Smooth muscle cell (in vitro differentiated cells): ENCODE results near the gene NOTCH3. TPM values are rescaled to one million over a fixed set of nuclear protein-coding genes. Genes with fewer than 3 reads are reported as not detected.

ENCODE experiments used
- DNase-seq: peaks from one replicate; lab custom pipeline; 2025; ENCODE audit not compliant: unreplicated experiment; lab: John Stamatoyannopoulos, UW
- H2AFZ ChIP-seq: fragments of 200-600 bp; sonication (generic); 2 replicates; pipeline ENCODE4 v1.6.0; 2016; ENCODE audit warnings: antibody characterized with exemption, low read depth, mild to moderate bottlenecking
- H3F3A ChIP-seq: fragments of 200-600 bp; sonication (generic); 2 replicates; pipeline ENCODE4 v1.6.0; 2017; ENCODE audit warnings: antibody characterized with exemption, low read depth
- H3K27ac ChIP-seq: fragments of 200-600 bp; sonication (generic); 2 replicates; pipeline ENCODE4 v1.5.1; 2016; ENCODE audit warnings: low read depth, mild to moderate bottlenecking
- H3K27me3 ChIP-seq: fragments of 200-600 bp; sonication (generic); 2 replicates; pipeline ENCODE4 v1.6.1; 2016; ENCODE audit warnings: low read depth, mild to moderate bottlenecking
- H3K36me3 ChIP-seq: fragments of 200-600 bp; sonication (generic); 2 replicates; pipeline ENCODE4 v1.5.1; 2016; ENCODE audit warnings: low read depth
- H3K4me1 ChIP-seq: fragments of 200-600 bp; sonication (generic); 2 replicates; pipeline ENCODE4 v1.5.1; 2016; ENCODE audit warnings: low read depth
- H3K4me2 ChIP-seq: fragments of 200-600 bp; sonication (generic); 2 replicates; pipeline ENCODE4 v1.6.0; 2016; ENCODE audit warnings: mild to moderate bottlenecking
- H3K4me3 ChIP-seq: fragments of 200-600 bp; sonication (generic); 2 replicates; pipeline ENCODE4 v1.5.1; 2016; ENCODE audit warnings: mild to moderate bottlenecking
- H3K79me2 ChIP-seq: fragments of 200-600 bp; sonication (generic); 2 replicates; pipeline ENCODE4 v1.6.0; 2016; ENCODE audit warnings: low read depth, mild to moderate bottlenecking
- H3K9ac ChIP-seq: fragments of 200-600 bp; sonication (generic); 2 replicates; pipeline ENCODE4 v1.6.0; 2016; ENCODE audit warnings: low read depth
- H3K9me3 ChIP-seq: fragments of 200-600 bp; sonication (generic); replicated peaks from 2 replicates; pipeline ENCODE4 v1.5.1; 2016; ENCODE audit warnings: low read depth
- H4K20me1 ChIP-seq: fragments of 200-600 bp; sonication (generic); 2 replicates; pipeline ENCODE4 v1.6.0; 2016; ENCODE audit warnings: low read depth
- WGBS: methylation state at CpG from one replicate; pipeline ENCODE4 v1.1.7; 2016; ENCODE audit warnings: low lambda C conversion rate; 5-methylcytosine and 5-hydroxymethylcytosine counted together
- polyA plus RNA-seq: library from polyadenylated mRNA; unstranded; fragments of >200 nt; fragmentation: Nextera tagmentation; extraction: Ambion mirVana; gene quantifications from 2 replicates; pipeline ENCODE4 v1.2.1, GENCODE V29; 2016
- total RNA-seq: library from RNA; depleted of rRNA; stranded (reverse); fragments of >200 nt; gene quantifications from 2 replicates; pipeline ENCODE4 v1.2.3, GENCODE V29; 2014
- TF ChIP-seq, protein P1 (sequence below): fragments of 200-600 bp; sonication (generic); IDR thresholded peaks from 2 replicates; pipeline ENCODE4 v1.5.1; 2017; ENCODE audit warnings: borderline replicate concordance, mild to moderate bottlenecking, antibody characterized with exemption; ENCODE audit not compliant: insufficient read depth, poor library complexity, severe bottlenecking

The NOTCH3 gene
- total and polyA plus RNA-seq, 2 experiments from 2014 or later: 72.0 to 92.5 TPM

DNA sequence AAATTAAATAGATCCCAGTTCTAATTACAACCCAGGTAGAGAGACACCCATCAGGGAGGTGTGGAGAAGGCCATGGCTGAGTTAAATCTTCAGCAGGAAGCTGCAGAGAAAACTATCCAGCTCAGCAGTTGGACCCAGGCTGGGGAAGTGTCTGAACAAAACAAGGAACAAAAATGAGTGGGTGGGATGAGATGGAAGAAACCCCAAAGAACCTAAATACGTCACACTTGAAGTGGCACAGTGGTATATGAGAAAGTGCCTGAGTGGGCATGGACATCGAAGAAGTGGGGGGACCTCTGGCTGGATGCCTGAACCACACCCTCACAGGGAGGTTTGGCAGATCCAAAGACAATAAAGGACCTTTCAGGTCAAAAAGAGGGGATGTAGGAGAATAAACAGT lies 35.0 kb upstream of the NOTCH3 start:
- Histone ChIP-seq H3K4me1 (peaks cover 6% of the 10 kb centered on the region), H3K9ac (no peak overlapping the region), H4K20me1 (peaks cover 11% of the 10 kb centered on the region), H3F3A (peaks cover 29% of the 10 kb centered on the region), H3K36me3 (no peaks in the 10 kb centered on the region), H3K27me3 (peaks cover 11% of the 10 kb centered on the region), H3K4me2 (no peak overlapping the region), H3K27ac (no peak overlapping the region), H3K9me3 (no peaks in the 10 kb centered on the region), H3K79me2 (no peaks in the 10 kb centered on the region), H3K4me3 (no peak overlapping the region), H2AFZ (no peak overlapping the region)
- no peak for DNase-seq
- TF ChIP-seq, protein P1, sequence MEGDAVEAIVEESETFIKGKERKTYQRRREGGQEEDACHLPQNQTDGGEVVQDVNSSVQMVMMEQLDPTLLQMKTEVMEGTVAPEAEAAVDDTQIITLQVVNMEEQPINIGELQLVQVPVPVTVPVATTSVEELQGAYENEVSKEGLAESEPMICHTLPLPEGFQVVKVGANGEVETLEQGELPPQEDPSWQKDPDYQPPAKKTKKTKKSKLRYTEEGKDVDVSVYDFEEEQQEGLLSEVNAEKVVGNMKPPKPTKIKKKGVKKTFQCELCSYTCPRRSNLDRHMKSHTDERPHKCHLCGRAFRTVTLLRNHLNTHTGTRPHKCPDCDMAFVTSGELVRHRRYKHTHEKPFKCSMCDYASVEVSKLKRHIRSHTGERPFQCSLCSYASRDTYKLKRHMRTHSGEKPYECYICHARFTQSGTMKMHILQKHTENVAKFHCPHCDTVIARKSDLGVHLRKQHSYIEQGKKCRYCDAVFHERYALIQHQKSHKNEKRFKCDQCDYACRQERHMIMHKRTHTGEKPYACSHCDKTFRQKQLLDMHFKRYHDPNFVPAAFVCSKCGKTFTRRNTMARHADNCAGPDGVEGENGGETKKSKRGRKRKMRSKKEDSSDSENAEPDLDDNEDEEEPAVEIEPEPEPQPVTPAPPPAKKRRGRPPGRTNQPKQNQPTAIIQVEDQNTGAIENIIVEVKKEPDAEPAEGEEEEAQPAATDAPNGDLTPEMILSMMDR: no peak
- 94% methylated on average over 2 of the region's 2 CpGs for WGBS

DNA sequence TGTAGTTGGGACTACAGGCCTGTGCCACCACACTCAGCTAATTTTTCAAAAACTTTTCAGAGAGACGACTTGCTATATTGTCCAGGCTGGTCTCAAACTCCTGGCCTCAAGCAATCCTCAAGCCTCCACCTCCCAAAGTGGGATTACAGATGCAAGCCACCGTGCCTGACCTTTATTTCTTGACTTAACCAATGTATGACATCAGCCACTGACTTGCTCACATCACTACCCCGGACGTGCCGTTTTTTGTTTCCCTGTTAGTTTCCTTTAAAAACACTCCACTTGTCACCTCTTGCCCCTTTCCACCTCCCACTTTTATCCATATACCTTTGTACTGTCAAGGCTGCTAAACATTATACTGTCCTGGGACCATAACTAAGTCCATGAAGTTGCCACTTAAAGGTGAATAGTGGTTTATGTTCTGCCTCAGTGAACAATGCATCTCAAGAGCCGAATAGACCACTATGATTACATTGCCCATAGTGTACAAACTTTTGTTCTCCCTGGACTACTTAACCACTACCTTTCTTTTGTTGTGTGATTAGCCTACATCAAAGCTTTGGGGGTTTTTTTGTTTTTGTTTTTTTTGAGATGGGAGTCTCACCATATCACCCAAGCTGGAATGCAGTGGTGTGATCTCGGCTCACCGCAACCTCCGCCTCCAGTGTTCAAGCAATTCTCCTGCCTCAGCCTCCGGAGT lies 33.8 kb upstream of the NOTCH3 start:
- TF ChIP-seq, protein P1: no peak
- Histone ChIP-seq H2AFZ (no peak overlapping the region), H3K27ac (peak overlapping the region; percentile 70)

DNA sequence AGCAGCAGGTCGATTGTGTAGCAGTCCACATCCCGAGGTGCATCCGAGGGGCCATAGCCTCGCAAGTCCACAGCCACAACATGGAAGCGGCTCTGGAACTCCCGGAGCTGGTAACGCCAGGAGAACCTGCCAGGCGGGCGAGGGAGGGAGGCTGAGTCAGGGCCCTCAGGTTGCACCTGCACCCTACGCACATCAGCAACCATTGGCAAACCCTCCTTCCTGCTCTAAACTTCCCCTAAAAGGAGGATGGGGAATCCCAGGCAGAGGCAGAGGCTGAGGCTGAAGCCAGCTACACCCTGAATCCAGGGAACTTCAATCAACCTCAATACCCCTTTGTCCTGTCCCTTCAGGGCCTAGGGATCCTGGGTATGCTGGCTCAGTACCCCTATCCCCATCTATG lies 30.5 kb upstream of the NOTCH3 start:
- Histone ChIP-seq H3K9ac (no peak overlapping the region), H3K4me2 (peak overlapping the region; percentile 88), H3K9me3 (no peaks in the 10 kb centered on the region), H3K4me3 (peak overlapping the region; percentile 49), H4K20me1 (no peaks in the 10 kb centered on the region), H2AFZ (no peak overlapping the region), H3K27ac (no peak overlapping the region), H3K4me1 (peaks cover 6% of the 10 kb centered on the region), H3K36me3 (no peaks in the 10 kb centered on the region), H3F3A (peaks cover 25% of the 10 kb centered on the region), H3K79me2 (no peaks in the 10 kb centered on the region), H3K27me3 (peaks cover 11% of the 10 kb centered on the region)
- DNase-seq: no peak
- TF ChIP-seq, protein P1: no peak
- 93% methylated on average over 10 of the region's 10 CpGs for WGBS

More for the DNA sequence above, 33.8 kb upstream of the NOTCH3 start:
- no peaks in the 10 kb centered on the region for H3K9me3 ChIP-seq
- H3K4me3 ChIP-seq: no peak overlapping the region
- no peak overlapping the region for H3K4me2 ChIP-seq
- no peak for DNase-seq
- H3K27me3 ChIP-seq: peaks cover 11% of the 10 kb centered on the region
- 89% methylated on average over 10 of the region's 10 CpGs for WGBS
- no peaks in the 10 kb centered on the region for H3K79me2 ChIP-seq
- peaks cover 29% of the 10 kb centered on the region for H3F3A ChIP-seq
- H3K9ac ChIP-seq: no peak overlapping the region
- no peaks in the 10 kb centered on the region for H3K36me3 ChIP-seq
- H3K4me1 ChIP-seq: peaks cover 6% of the 10 kb centered on the region
- H4K20me1 ChIP-seq: no peaks in the 10 kb centered on the region

DNA sequence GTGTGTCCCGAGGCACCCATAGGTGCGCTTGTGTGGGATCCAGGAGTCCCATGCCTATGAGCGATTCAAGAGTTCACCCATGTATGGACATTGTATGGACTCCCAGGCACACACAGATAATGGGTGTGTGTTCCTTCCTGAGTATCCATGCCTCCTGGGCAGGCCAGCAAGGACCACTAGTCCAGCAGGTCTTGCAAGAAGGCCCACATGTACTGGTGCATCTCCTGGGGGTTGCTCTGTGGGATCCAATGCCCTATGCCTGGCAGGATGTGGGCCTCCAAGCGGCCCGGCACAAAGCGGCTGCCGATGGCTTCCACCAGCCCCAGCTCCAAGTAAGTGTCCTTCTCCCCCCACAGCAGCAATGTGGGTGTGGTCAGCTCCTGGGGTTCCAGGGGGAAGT lies 26.5 kb upstream of the NOTCH3 start:
- Histone ChIP-seq H3K4me3 (no peak overlapping the region), H3K36me3 (no peaks in the 10 kb centered on the region), H3K9me3 (no peaks in the 10 kb centered on the region), H4K20me1 (no peaks in the 10 kb centered on the region), H3K27ac (no peak overlapping the region), H3F3A (peaks cover 7% of the 10 kb centered on the region), H3K4me1 (peaks cover 5% of the 10 kb centered on the region), H3K4me2 (no peak overlapping the region), H3K27me3 (peaks cover 6% of the 10 kb centered on the region), H3K79me2 (no peaks in the 10 kb centered on the region), H2AFZ (no peak overlapping the region), H3K9ac (no peak overlapping the region)
- WGBS: 95% methylated on average over 7 of the region's 7 CpGs
- TF ChIP-seq, protein P1: no peak
- DNase-seq: no peak
